HepG2 (cell line): Measurements from ENCODE around the gene RER1. TPM values are rescaled to one million over a fixed set of nuclear protein-coding genes. Genes with fewer than 3 reads are reported as not detected.

ENCODE experiments used
- MTA1 ChIP-seq: sonication (generic); formaldehyde crosslinking; IDR thresholded peaks from 2 replicates; pipeline ENCODE4 v1.4.0; 2020; ENCODE audit warnings: missing genetic modification reagents, mild to moderate bottlenecking, borderline replicate concordance
- NFIC ChIP-seq: IDR thresholded peaks from 2 replicates; pipeline ENCODE4 v1.6.1; 2012; ENCODE audit warnings: mild to moderate bottlenecking, low read length, inconsistent platforms
- NRL ChIP-seq: sonication (generic); formaldehyde crosslinking; IDR thresholded peaks from 2 replicates; pipeline ENCODE4 v1.5.0; 2020; ENCODE audit warnings: missing genetic modification reagents, mild to moderate bottlenecking, moderate library complexity, borderline replicate concordance
- RBAK ChIP-seq: sonication (generic); formaldehyde crosslinking; IDR thresholded peaks from 2 replicates; pipeline ENCODE4 v1.5.1; 2020; ENCODE audit warnings: mild to moderate bottlenecking, missing genetic modification reagents
- SAFB2 ChIP-seq: sonication (generic); formaldehyde crosslinking; IDR thresholded peaks from 2 replicates; pipeline ENCODE4 v1.5.1; 2020; ENCODE audit warnings: missing genetic modification reagents, low read depth, mild to moderate bottlenecking, borderline replicate concordance
- TEAD3 ChIP-seq: optimal IDR thresholded peaks from 2 replicates; pipeline ENCODE3; 2016; ENCODE audit warnings: borderline replicate concordance
- ZBTB3 ChIP-seq: sonication (generic); formaldehyde crosslinking; IDR thresholded peaks from 2 replicates; pipeline ENCODE4 v1.4.0; 2020; ENCODE audit warnings: low read depth, mild to moderate bottlenecking, moderate library complexity, missing genetic modification reagents, borderline replicate concordance
- ZMYM3 ChIP-seq: sonication (generic); formaldehyde crosslinking; IDR thresholded peaks from 2 replicates; pipeline ENCODE4 v1.5.1; 2020; ENCODE audit warnings: mild to moderate bottlenecking, missing genetic modification reagents
- ZNF160 ChIP-seq: sonication (generic); formaldehyde crosslinking; IDR thresholded peaks from 2 replicates; pipeline ENCODE4 v1.8.0; 2022; ENCODE audit warnings: mild to moderate bottlenecking, inconsistent platforms, missing genetic modification reagents
- ZNF530 ChIP-seq: sonication (generic); formaldehyde crosslinking; IDR thresholded peaks from 2 replicates; pipeline ENCODE4 v1.5.0; 2020; ENCODE audit warnings: low read depth, mild to moderate bottlenecking, missing genetic modification reagents
- ZNF550 ChIP-seq: sonication (generic); formaldehyde crosslinking; IDR thresholded peaks from 2 replicates; pipeline ENCODE4 v1.4.0; 2020; ENCODE audit warnings: mild to moderate bottlenecking, missing genetic modification reagents, borderline replicate concordance
- ZNF710 ChIP-seq: sonication (generic); formaldehyde crosslinking; IDR thresholded peaks from 2 replicates; pipeline ENCODE4 v1.5.0; 2020; ENCODE audit warnings: mild to moderate bottlenecking, missing genetic modification reagents, borderline replicate concordance
- polyA plus RNA-seq, 8 experiments: library from polyadenylated mRNA; depleted of rRNA in 3 of 8; stranded (reverse) in 7 of 8; unstranded in 1 of 8; fragments of >200 nt; fragmentation: Illumina TruSeq in 4 of 8; extraction: Trizol in 4 of 8; gene quantifications; 2 replicates each; pipeline versions ENCODE4 v1.2.1 to v1.2.3, GENCODE V29; 2011 to 2016; ENCODE audit warnings: low read depth in 4 of 8, missing spikeins in 1 of 8, mixed read lengths in 1 of 8; ENCODE audit not compliant: insufficient read depth in 1 of 8
- total RNA-seq, 5 experiments: library from RNA; depleted of rRNA; stranded (reverse); fragments of >200 nt; fragmentation: Illumina TruSeq; extraction: Trizol; gene quantifications; 2 replicates each; pipeline ENCODE4 v1.2.3, GENCODE V29; 2016; ENCODE audit warnings: low read depth in 1 of 5
- TF ChIP-seq, protein P1 (sequence below): sonication (generic); formaldehyde crosslinking; IDR thresholded peaks from 2 replicates; pipeline ENCODE4 v1.4.0; 2020; ENCODE audit warnings: missing genetic modification reagents
- TF ChIP-seq, protein P2 (sequence below): sonication (generic); formaldehyde crosslinking; IDR thresholded peaks from 2 replicates; pipeline ENCODE4 v1.4.0; 2020; ENCODE audit warnings: missing genetic modification reagents
- TF ChIP-seq, protein P3 (sequence below): sonication (generic); formaldehyde crosslinking; IDR thresholded peaks from 2 replicates; pipeline ENCODE4 v1.5.0; 2020; ENCODE audit warnings: mild to moderate bottlenecking, missing genetic modification reagents, borderline replicate concordance

The RER1 gene
- total and polyA plus RNA-seq, 2 of the 13 experiments (the other 11 are each of a cell fraction or from before 2014, with no cell fraction given) = 128 to 164 TPM

- TF ChIP-seq ZNF550 = no peak
- TF ChIP-seq, protein P1, sequence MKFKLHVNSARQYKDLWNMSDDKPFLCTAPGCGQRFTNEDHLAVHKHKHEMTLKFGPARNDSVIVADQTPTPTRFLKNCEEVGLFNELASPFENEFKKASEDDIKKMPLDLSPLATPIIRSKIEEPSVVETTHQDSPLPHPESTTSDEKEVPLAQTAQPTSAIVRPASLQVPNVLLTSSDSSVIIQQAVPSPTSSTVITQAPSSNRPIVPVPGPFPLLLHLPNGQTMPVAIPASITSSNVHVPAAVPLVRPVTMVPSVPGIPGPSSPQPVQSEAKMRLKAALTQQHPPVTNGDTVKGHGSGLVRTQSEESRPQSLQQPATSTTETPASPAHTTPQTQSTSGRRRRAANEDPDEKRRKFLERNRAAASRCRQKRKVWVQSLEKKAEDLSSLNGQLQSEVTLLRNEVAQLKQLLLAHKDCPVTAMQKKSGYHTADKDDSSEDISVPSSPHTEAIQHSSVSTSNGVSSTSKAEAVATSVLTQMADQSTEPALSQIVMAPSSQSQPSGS = no peak
- TF ChIP-seq ZNF710 (CRISPR knock-in tag) = 0 out of 2 replicates have a peak, but pooled peaks have one; percentile 32
- TF ChIP-seq ZNF160 (CRISPR knock-in tag) = no peak
- no peak for TF ChIP-seq ZBTB3
- TF ChIP-seq MTA1 (CRISPR knock-in tag) = no peak
- TF ChIP-seq SAFB2 (CRISPR knock-in tag) = no peak
- peak; percentile 57; the same call in 1 of the 2 replicates for TF ChIP-seq ZMYM3 (CRISPR knock-in tag)
- no peak for TF ChIP-seq ZNF530 (CRISPR knock-in tag)
- no peak for TF ChIP-seq NFIC
- no peak for TF ChIP-seq RBAK (CRISPR knock-in tag)
- no peak for TF ChIP-seq NRL (CRISPR knock-in tag)
- TF ChIP-seq, protein P2, sequence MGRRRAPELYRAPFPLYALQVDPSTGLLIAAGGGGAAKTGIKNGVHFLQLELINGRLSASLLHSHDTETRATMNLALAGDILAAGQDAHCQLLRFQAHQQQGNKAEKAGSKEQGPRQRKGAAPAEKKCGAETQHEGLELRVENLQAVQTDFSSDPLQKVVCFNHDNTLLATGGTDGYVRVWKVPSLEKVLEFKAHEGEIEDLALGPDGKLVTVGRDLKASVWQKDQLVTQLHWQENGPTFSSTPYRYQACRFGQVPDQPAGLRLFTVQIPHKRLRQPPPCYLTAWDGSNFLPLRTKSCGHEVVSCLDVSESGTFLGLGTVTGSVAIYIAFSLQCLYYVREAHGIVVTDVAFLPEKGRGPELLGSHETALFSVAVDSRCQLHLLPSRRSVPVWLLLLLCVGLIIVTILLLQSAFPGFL (CRISPR knock-in tag) = no peak
- TF ChIP-seq TEAD3 = peak; percentile 54
- TF ChIP-seq, protein P3, sequence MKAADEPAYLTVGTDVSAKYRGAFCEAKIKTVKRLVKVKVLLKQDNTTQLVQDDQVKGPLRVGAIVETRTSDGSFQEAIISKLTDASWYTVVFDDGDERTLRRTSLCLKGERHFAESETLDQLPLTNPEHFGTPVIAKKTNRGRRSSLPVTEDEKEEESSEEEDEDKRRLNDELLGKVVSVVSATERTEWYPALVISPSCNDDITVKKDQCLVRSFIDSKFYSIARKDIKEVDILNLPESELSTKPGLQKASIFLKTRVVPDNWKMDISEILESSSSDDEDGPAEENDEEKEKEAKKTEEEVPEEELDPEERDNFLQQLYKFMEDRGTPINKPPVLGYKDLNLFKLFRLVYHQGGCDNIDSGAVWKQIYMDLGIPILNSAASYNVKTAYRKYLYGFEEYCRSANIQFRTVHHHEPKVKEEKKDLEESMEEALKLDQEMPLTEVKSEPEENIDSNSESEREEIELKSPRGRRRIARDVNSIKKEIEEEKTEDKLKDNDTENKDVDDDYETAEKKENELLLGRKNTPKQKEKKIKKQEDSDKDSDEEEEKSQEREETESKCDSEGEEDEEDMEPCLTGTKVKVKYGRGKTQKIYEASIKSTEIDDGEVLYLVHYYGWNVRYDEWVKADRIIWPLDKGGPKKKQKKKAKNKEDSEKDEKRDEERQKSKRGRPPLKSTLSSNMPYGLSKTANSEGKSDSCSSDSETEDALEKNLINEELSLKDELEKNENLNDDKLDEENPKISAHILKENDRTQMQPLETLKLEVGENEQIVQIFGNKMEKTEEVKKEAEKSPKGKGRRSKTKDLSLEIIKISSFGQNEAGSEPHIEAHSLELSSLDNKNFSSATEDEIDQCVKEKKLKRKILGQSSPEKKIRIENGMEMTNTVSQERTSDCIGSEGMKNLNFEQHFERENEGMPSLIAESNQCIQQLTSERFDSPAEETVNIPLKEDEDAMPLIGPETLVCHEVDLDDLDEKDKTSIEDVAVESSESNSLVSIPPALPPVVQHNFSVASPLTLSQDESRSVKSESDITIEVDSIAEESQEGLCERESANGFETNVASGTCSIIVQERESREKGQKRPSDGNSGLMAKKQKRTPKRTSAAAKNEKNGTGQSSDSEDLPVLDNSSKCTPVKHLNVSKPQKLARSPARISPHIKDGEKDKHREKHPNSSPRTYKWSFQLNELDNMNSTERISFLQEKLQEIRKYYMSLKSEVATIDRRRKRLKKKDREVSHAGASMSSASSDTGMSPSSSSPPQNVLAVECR (CRISPR knock-in tag) = no peak; the same call in 1 of the 2 replicates
Measured at GRCh38 chr1:2384130-2384860, 7.3 kb upstream of the RER1 start (continued).
